Measurements from ENCODE around the gene FBLN2.

The FBLN2 gene

DNA sequence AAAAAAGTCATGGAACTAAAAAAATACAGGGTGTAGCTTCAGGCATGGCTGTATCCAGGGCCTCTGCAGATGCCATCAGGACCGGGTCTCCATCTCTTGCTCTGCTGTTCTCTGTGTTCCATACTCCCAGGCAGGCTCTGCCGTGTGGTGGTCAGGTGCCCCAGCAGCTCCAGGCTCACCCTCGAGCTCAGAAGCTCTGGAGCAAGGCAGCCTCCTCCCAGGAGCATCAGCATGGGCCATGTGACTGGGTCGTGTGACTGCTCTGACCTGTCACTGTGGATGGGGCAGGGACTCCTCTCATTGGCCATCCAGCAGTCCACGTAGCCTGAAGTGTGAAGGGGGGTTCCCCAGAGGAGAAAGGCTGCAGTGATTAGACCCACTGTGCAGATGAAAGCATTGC is 8.5 kb downstream of the FBLN2 start:
- no peaks in the 10 kb centered on the region for H3K36me3 ChIP-seq (replicated peaks in 1 of 2; ENCODE audit: control insufficient read depth in 2 of 2, insufficient read depth in 2 of 2, low read length in 2 of 2)
- no peak overlapping the region for H4K91ac ChIP-seq (ENCODE audit: low read depth, low read length, poor library complexity)
- H2BK15ac ChIP-seq (ENCODE audit: low read length) = peak overlapping the region; percentile 81
- H2AFZ ChIP-seq (ENCODE audit: low read length) = no peak overlapping the region
- H3K27me3 ChIP-seq (ENCODE audit: control insufficient read depth in 3 of 3, insufficient read depth in 3 of 3, low read depth in 1 of 3, low read length in 3 of 3) = no peaks in the 10 kb centered on the region
- H3K4me3 ChIP-seq (ENCODE audit: low read length in 2 of 2) = peak overlapping the region in 1 of 2 donors; percentile 62
- no peak for DNase-seq (ENCODE audit: low spot score)
- H3K18ac ChIP-seq (ENCODE audit: low read length) = peak overlapping the region; percentile 80
- H3K14ac ChIP-seq (ENCODE audit: low read length) = peak overlapping the region; percentile 63
- peak overlapping the region; percentile 67 for H3K4ac ChIP-seq (ENCODE audit: low read length)
- H3K4me1 ChIP-seq (ENCODE audit: control insufficient read depth in 2 of 2, insufficient read depth in 1 of 2, low read depth in 1 of 2, low read length in 2 of 2) = peaks cover 13 to 33% of the 10 kb centered on the region in 2 donors
- peaks cover 7% of the 10 kb centered on the region for H3K79me1 ChIP-seq (ENCODE audit: low read depth, low read length)
- no peak overlapping the region for H4K8ac ChIP-seq (ENCODE audit: low read depth, low read length)
- WGBS, 2 donors (ENCODE audit: extremely low coverage in 2 of 2, insufficient read length in 2 of 2, insufficient replicate concordance in 1 of 2) = no CpG with 5 or more reads among the region's 5 CpGs
- no peaks in the 10 kb centered on the region for H3K9me3 ChIP-seq (replicated peaks in 1 of 2; ENCODE audit: control insufficient read depth in 2 of 2, insufficient read depth in 1 of 2, low read depth in 1 of 2, low read length in 2 of 2)
- peak overlapping the region; percentile 69 for H2BK5ac ChIP-seq (ENCODE audit: low read length)
- H3K27ac ChIP-seq (replicated peaks; ENCODE audit: low read length) = no peak overlapping the region
- peak overlapping the region; percentile 82 for H2BK12ac ChIP-seq (ENCODE audit: low read length)
- H3K9ac ChIP-seq (ENCODE audit: low read depth, low read length, poor library complexity) = peak overlapping the region; percentile 44
- no peak overlapping the region for H2BK120ac ChIP-seq (ENCODE audit: low read depth, low read length)
- H3K23ac ChIP-seq (ENCODE audit: low read depth, low read length, poor library complexity) = peak overlapping the region; percentile 67
- no peak overlapping the region for H3K4me2 ChIP-seq (ENCODE audit: insufficient read depth, low read length, poor library complexity, severe bottlenecking)
- H2AK5ac ChIP-seq (ENCODE audit: low read depth, low read length) = peak overlapping the region; percentile 11

- Histone ChIP-seq H2BK5ac (ENCODE audit: low read length) (peak overlapping the region; percentile 69), H4K8ac (ENCODE audit: low read depth, low read length) (no peak overlapping the region), H2BK120ac (ENCODE audit: low read depth, low read length) (no peak overlapping the region), H3K27me3 (ENCODE audit: control insufficient read depth in 3 of 3, insufficient read depth in 3 of 3, low read depth in 1 of 3, low read length in 3 of 3) (no peaks in the 10 kb centered on the region), H2BK12ac (ENCODE audit: low read length) (peak overlapping the region; percentile 82), H3K79me1 (ENCODE audit: low read depth, low read length) (peaks cover 7% of the 10 kb centered on the region), H3K4ac (ENCODE audit: low read length) (peak overlapping the region; percentile 67), H3K9ac (ENCODE audit: low read depth, low read length, poor library complexity) (no peak overlapping the region), H3K4me2 (ENCODE audit: insufficient read depth, low read length, poor library complexity, severe bottlenecking) (no peak overlapping the region), H4K91ac (ENCODE audit: low read depth, low read length, poor library complexity) (no peak overlapping the region), H2AK5ac (ENCODE audit: low read depth, low read length) (peak overlapping the region; percentile 11), H3K4me3 (ENCODE audit: low read length in 2 of 2) (no peak overlapping the region), H3K9me3 (replicated peaks in 1 of 2; ENCODE audit: control insufficient read depth in 2 of 2, insufficient read depth in 1 of 2, low read depth in 1 of 2, low read length in 2 of 2) (no peaks in the 10 kb centered on the region), H3K27ac (replicated peaks; ENCODE audit: low read length) (no peak overlapping the region), H3K18ac (ENCODE audit: low read length) (peak overlapping the region; percentile 65), H3K36me3 (replicated peaks in 1 of 2; ENCODE audit: control insufficient read depth in 2 of 2, insufficient read depth in 2 of 2, low read length in 2 of 2) (no peaks in the 10 kb centered on the region), H2BK15ac (ENCODE audit: low read length) (peak overlapping the region; percentile 81), H3K23ac (ENCODE audit: low read depth, low read length, poor library complexity) (peak overlapping the region; percentile 67), H2AFZ (ENCODE audit: low read length) (no peak overlapping the region), H3K14ac (ENCODE audit: low read length) (peak overlapping the region; percentile 63), H3K4me1 (ENCODE audit: control insufficient read depth in 2 of 2, insufficient read depth in 1 of 2, low read depth in 1 of 2, low read length in 2 of 2) (peaks cover 13 to 31% of the 10 kb centered on the region in 2 donors)
- no CpG with 5 or more reads among the region's 11 CpGs for WGBS, 2 donors (ENCODE audit: extremely low coverage in 2 of 2, insufficient read length in 2 of 2, insufficient replicate concordance in 1 of 2)
- no peak for DNase-seq (ENCODE audit: low spot score)
Measured at GRCh38 chr3:13557926-13558325, 9.0 kb downstream of the FBLN2 start.

DNA sequence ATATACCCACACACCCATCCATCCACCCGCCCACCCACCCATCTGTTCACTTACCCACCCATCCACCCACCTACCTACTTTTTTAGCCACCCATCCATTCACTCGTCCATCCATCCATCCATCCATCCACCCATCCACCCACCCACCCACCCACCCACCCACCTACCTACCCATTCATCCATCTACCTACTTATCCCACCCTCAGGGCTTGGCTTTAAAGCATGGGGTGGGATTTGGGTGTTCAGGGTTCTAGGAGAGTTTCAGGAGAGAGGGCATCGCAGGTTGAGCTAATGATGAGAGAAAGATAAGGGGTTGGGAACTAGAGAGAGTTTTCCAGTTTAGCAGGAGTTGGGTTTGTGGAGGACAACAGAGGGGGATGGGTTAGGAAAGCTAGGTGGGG is 9.7 kb downstream of the FBLN2 start:
- no peak overlapping the region for H3K27ac ChIP-seq (replicated peaks; ENCODE audit: low read length)
- peaks cover 3% of the 10 kb centered on the region for H3K79me1 ChIP-seq (ENCODE audit: low read depth, low read length)
- no peak overlapping the region for H3K23ac ChIP-seq (ENCODE audit: low read depth, low read length, poor library complexity)
- no peaks in the 10 kb centered on the region for H3K27me3 ChIP-seq (ENCODE audit: control insufficient read depth in 3 of 3, insufficient read depth in 3 of 3, low read depth in 1 of 3, low read length in 3 of 3)
- no peak overlapping the region for H2BK120ac ChIP-seq (ENCODE audit: low read depth, low read length)
- no peaks in the 10 kb centered on the region for H3K9me3 ChIP-seq (replicated peaks in 1 of 2; ENCODE audit: control insufficient read depth in 2 of 2, insufficient read depth in 1 of 2, low read depth in 1 of 2, low read length in 2 of 2)
- H4K8ac ChIP-seq (ENCODE audit: low read depth, low read length) = no peak overlapping the region
- H4K91ac ChIP-seq (ENCODE audit: low read depth, low read length, poor library complexity) = no peak overlapping the region
- H2BK12ac ChIP-seq (ENCODE audit: low read length) = no peak overlapping the region
- no peak overlapping the region for H2AFZ ChIP-seq (ENCODE audit: low read length)
- H3K4me1 ChIP-seq (ENCODE audit: control insufficient read depth in 2 of 2, insufficient read depth in 1 of 2, low read depth in 1 of 2, low read length in 2 of 2) = peaks cover 13 to 30% of the 10 kb centered on the region in 2 donors
- H2AK5ac ChIP-seq (ENCODE audit: low read depth, low read length) = no peak overlapping the region
- H2BK5ac ChIP-seq (ENCODE audit: low read length) = no peak overlapping the region
- no peaks in the 10 kb centered on the region for H3K36me3 ChIP-seq (replicated peaks in 1 of 2; ENCODE audit: control insufficient read depth in 2 of 2, insufficient read depth in 2 of 2, low read length in 2 of 2)
- WGBS, 2 donors (ENCODE audit: extremely low coverage in 2 of 2, insufficient read length in 2 of 2, insufficient replicate concordance in 1 of 2) = no CpG with 5 or more reads among the region's 3 CpGs
- H3K14ac ChIP-seq (ENCODE audit: low read length) = no peak overlapping the region
- no peak overlapping the region for H3K4ac ChIP-seq (ENCODE audit: low read length)
- no peak for DNase-seq (ENCODE audit: low spot score)
- no peak overlapping the region for H2BK15ac ChIP-seq (ENCODE audit: low read length)
- no peak overlapping the region for H3K4me2 ChIP-seq (ENCODE audit: insufficient read depth, low read length, poor library complexity, severe bottlenecking)
- no peak overlapping the region for H3K18ac ChIP-seq (ENCODE audit: low read length)
- no peak overlapping the region for H3K4me3 ChIP-seq (ENCODE audit: low read length in 2 of 2)
- H3K9ac ChIP-seq (ENCODE audit: low read depth, low read length, poor library complexity) = no peak overlapping the region

GRCh38 chr3:13559764-13560525 is 11.0 kb downstream of the FBLN2 start:
- no peak overlapping the region for H3K4me3 ChIP-seq (ENCODE audit: low read length in 2 of 2)
- H3K4me2 ChIP-seq (ENCODE audit: insufficient read depth, low read length, poor library complexity, severe bottlenecking) = no peak overlapping the region
- H2BK120ac ChIP-seq (ENCODE audit: low read depth, low read length) = no peak overlapping the region
- H3K4me1 ChIP-seq (ENCODE audit: control insufficient read depth in 2 of 2, insufficient read depth in 1 of 2, low read depth in 1 of 2, low read length in 2 of 2) = peaks cover 15 to 30% of the 10 kb centered on the region in 2 donors
- no peaks in the 10 kb centered on the region for H3K27me3 ChIP-seq (ENCODE audit: control insufficient read depth in 3 of 3, insufficient read depth in 3 of 3, low read depth in 1 of 3, low read length in 3 of 3)
- DNase-seq (ENCODE audit: low spot score) = no peak
- H3K23ac ChIP-seq (ENCODE audit: low read depth, low read length, poor library complexity) = no peak overlapping the region
- H3K79me1 ChIP-seq (ENCODE audit: low read depth, low read length) = peaks cover 3% of the 10 kb centered on the region
- H2AFZ ChIP-seq (ENCODE audit: low read length) = no peak overlapping the region
- WGBS, 2 donors (ENCODE audit: extremely low coverage in 2 of 2, insufficient read length in 2 of 2, insufficient replicate concordance in 1 of 2) = no CpG with 5 or more reads among the region's 12 CpGs
- no peaks in the 10 kb centered on the region for H3K36me3 ChIP-seq (replicated peaks in 1 of 2; ENCODE audit: control insufficient read depth in 2 of 2, insufficient read depth in 2 of 2, low read length in 2 of 2)
- H3K14ac ChIP-seq (ENCODE audit: low read length) = no peak overlapping the region
- H4K91ac ChIP-seq (ENCODE audit: low read depth, low read length, poor library complexity) = no peak overlapping the region
- H3K9ac ChIP-seq (ENCODE audit: low read depth, low read length, poor library complexity) = no peak overlapping the region
- H4K8ac ChIP-seq (ENCODE audit: low read depth, low read length) = no peak overlapping the region
- peak overlapping the region; percentile 38 for H2BK15ac ChIP-seq (ENCODE audit: low read length)
- H3K27ac ChIP-seq (replicated peaks; ENCODE audit: low read length) = no peak overlapping the region
- H2BK5ac ChIP-seq (ENCODE audit: low read length) = no peak overlapping the region
- no peak overlapping the region for H3K4ac ChIP-seq (ENCODE audit: low read length)
- H3K18ac ChIP-seq (ENCODE audit: low read length) = peak overlapping the region; percentile 72
- no peak overlapping the region for H2AK5ac ChIP-seq (ENCODE audit: low read depth, low read length)
- H3K9me3 ChIP-seq (replicated peaks in 1 of 2; ENCODE audit: control insufficient read depth in 2 of 2, insufficient read depth in 1 of 2, low read depth in 1 of 2, low read length in 2 of 2) = no peaks in the 10 kb centered on the region
- no peak overlapping the region for H2BK12ac ChIP-seq (ENCODE audit: low read length)

Measured in neuronal stem cell (in vitro differentiated cells).